HepG2 (cell line): Measurements from ENCODE around the gene PFDN1. TPM values are rescaled to one million over a fixed set of nuclear protein-coding genes. Genes with fewer than 3 reads are reported as not detected.
A peak's percentile ranks its signal among the peaks of the same experiment; 100 is the strongest.

Experiments used
- ATAC-seq: fragments of 200-7000 bp; cut with Tn5 transposase; 3 replicates; pipeline ENCODE4 v1.9.1; 2020; ENCODE audit warnings: mild to moderate bottlenecking, moderate library complexity
- BruUV-seq: library from RNA; stranded (reverse); fragments of 400-500 nt; replicated peaks from 2 replicates; lab custom pipeline; 2021; lab: Mats Ljungman, UMichigan
- CTCF ChIA-PET: fragments of 300-600 bp; formaldehyde crosslinking; extraction: SDS; loops from one replicate; lab custom pipeline; 2021; ENCODE audit warnings: low total read pairs, inconsistent platforms, low intra/inter-chr PET ratio; lab: Yijun Ruan, JAX
- POLR2A ChIA-PET: fragments of 350-600 bp; sonication (Branson Sonifier 250); formaldehyde crosslinking; loops from one replicate; lab custom pipeline; 2020; ENCODE audit warnings: antibody characterized with exemption, inconsistent platforms; lab: Yijun Ruan, JAX
- DNase-seq: peaks from one replicate; pipeline ENCODE4 v3.0.0-alpha.2; 2015; ENCODE audit warnings: low spot score
- FAIRE-seq: peaks from 3 replicates; lab custom pipeline; 2011; peaks lifted over from hg19 to GRCh38; lab: Jason Lieb, UNC
- H2AFZ ChIP-seq: one replicate; pipeline ENCODE4 v1.6.1; 2011; ENCODE audit warnings: low read length, inconsistent platforms
- H3K27ac ChIP-seq: fragments of 300-600 bp; 3 replicates; pipeline ENCODE4 v1.8.0; 2011; ENCODE audit warnings: mixed run types, mild to moderate bottlenecking, mixed read lengths, low read length, inconsistent platforms; ENCODE audit not compliant: insufficient read depth; ENCODE audit errors: extremely low read length
- H3K27me3 ChIP-seq, 2 experiments: fragments of 200-600 bp in 1 of 2; 2 replicates in 1 of 2; 3 replicates in 1 of 2; pipeline versions ENCODE4 v1.6.0 to v1.8.0; 2011; ENCODE audit warnings: low read length in 2 of 2, mild to moderate bottlenecking in 2 of 2, moderate library complexity in 2 of 2, inconsistent platforms in 1 of 2; ENCODE audit not compliant: insufficient read depth in 2 of 2, control insufficient read depth in 1 of 2
- H3K36me3 ChIP-seq, 2 experiments: fragments of 200-600 bp in 1 of 2; replicated peaks in 1 of 2; 2 replicates in 1 of 2; 3 replicates in 1 of 2; pipeline versions ENCODE4 v1.5.1 to v1.8.0; 2011; ENCODE audit warnings: low read length in 2 of 2, inconsistent platforms in 1 of 2; ENCODE audit not compliant: insufficient read depth in 2 of 2, control insufficient read depth in 1 of 2
- H3K4me1 ChIP-seq: 2 replicates; pipeline ENCODE4 v1.5.1; 2012; ENCODE audit warnings: low read length, inconsistent platforms; ENCODE audit not compliant: insufficient read depth
- H3K4me2 ChIP-seq: 2 replicates; pipeline ENCODE4 v1.6.0; 2011; ENCODE audit warnings: low read depth, low read length, inconsistent platforms
- H3K4me3 ChIP-seq, 3 experiments: fragments of 200-600 bp in 1 of 3; sonication (generic), shearing (Covaris generic) in 1 of 3; replicated peaks in 1 of 3; 2 replicates each; pipeline ENCODE4 v1.5.1; 2011 to 2016; ENCODE audit warnings: low read length in 3 of 3, inconsistent platforms in 2 of 3, low read depth in 2 of 3, mild to moderate bottlenecking in 2 of 3, control low read depth in 1 of 3, mixed read lengths in 1 of 3; ENCODE audit not compliant: insufficient read depth in 1 of 3
- H3K79me2 ChIP-seq: one replicate; pipeline ENCODE4 v1.6.1; 2011; ENCODE audit warnings: low read length, inconsistent platforms; ENCODE audit not compliant: insufficient read depth
- H3K9ac ChIP-seq: 2 replicates; pipeline ENCODE4 v1.6.0; 2011; ENCODE audit warnings: mild to moderate bottlenecking, low read depth, low read length, inconsistent platforms; ENCODE audit not compliant: insufficient read depth
- H3K9me3 ChIP-seq: 2 replicates; pipeline ENCODE4 v1.5.1; 2012; ENCODE audit warnings: mild to moderate bottlenecking, low read length
- H4K20me1 ChIP-seq: 2 replicates; pipeline ENCODE4 v1.6.0; 2011; ENCODE audit warnings: inconsistent platforms, mild to moderate bottlenecking, low read length, moderate library complexity; ENCODE audit not compliant: insufficient read depth
- ATF7 ChIP-seq, 2 experiments: fragments of 450-650 bp in 1 of 2; sonication (generic) in 1 of 2; formaldehyde crosslinking in 1 of 2; IDR thresholded peaks; 2 replicates each; pipeline versions ENCODE4 v1.4.0 to v1.6.1; 2016 to 2020; ENCODE audit warnings: antibody characterized with exemption in 1 of 2, mild to moderate bottlenecking in 1 of 2, missing genetic modification reagents in 1 of 2
- CEBPB ChIP-seq: IDR thresholded peaks from 2 replicates; pipeline ENCODE4 v1.6.1; 2011; ENCODE audit warnings: low read depth, low read length, improper control_type of control experiment, borderline replicate concordance
- KLF11 ChIP-seq: IDR thresholded peaks from 2 replicates; pipeline ENCODE4 v1.6.1; 2016; ENCODE audit warnings: missing compliant biosample characterization
- RCOR2 ChIP-seq: IDR thresholded peaks from 2 replicates; pipeline ENCODE4 v1.6.1; 2016; ENCODE audit warnings: missing biosample characterization, missing genetic modification reagents
- REXO4 ChIP-seq: sonication (generic); formaldehyde crosslinking; IDR thresholded peaks from 2 replicates; pipeline ENCODE4 v1.8.0; 2022; ENCODE audit warnings: missing genetic modification reagents, mild to moderate bottlenecking, borderline replicate concordance
- WGBS: methylation state at CpG from one replicate; pipeline ENCODE4 v1.1.6; 2017; ENCODE audit warnings: low lambda C conversion rate; 5-methylcytosine and 5-hydroxymethylcytosine counted together
- in situ Hi-C: cut with HindIII; loops from 2 replicates; pipeline ENCODE4 v1.10.0; 2017; ENCODE audit warnings: low pct_unique_long_range_greater_than_20kb; ENCODE audit not compliant: extremely low pct_ligation_motif_present
- intact Hi-C: fragments of 100-400 bp; cut with micrococcal nuclease; formaldehyde crosslinking; loops from one replicate; pipeline ENCODE4 v1.10.0; 2022; ENCODE audit not compliant: unreplicated experiment
- polyA plus RNA-seq, 8 experiments: library from polyadenylated mRNA; depleted of rRNA in 3 of 8; stranded (reverse) in 7 of 8; unstranded in 1 of 8; fragments of >200 nt; fragmentation: Illumina TruSeq in 4 of 8; extraction: Trizol in 4 of 8; gene quantifications; 2 replicates each; pipeline versions ENCODE4 v1.2.1 to v1.2.3, GENCODE V29; 2011 to 2016; ENCODE audit warnings: low read depth in 4 of 8, missing spikeins in 1 of 8, mixed read lengths in 1 of 8; ENCODE audit not compliant: insufficient read depth in 1 of 8
- total RNA-seq, 5 experiments: library from RNA; depleted of rRNA; stranded (reverse); fragments of >200 nt; fragmentation: Illumina TruSeq; extraction: Trizol; gene quantifications; 2 replicates each; pipeline ENCODE4 v1.2.3, GENCODE V29; 2016; ENCODE audit warnings: low read depth in 1 of 5
- TF ChIP-seq, protein P1 (sequence below): sonication (generic); formaldehyde crosslinking; IDR thresholded peaks from 2 replicates; pipeline ENCODE4 v1.9.0; 2021; ENCODE audit warnings: missing genetic modification reagents, borderline replicate concordance
- TF ChIP-seq, protein P2 (sequence below), 2 experiments: fragments of 450-650 bp in 1 of 2; sonication (generic) in 1 of 2; formaldehyde crosslinking; IDR thresholded peaks; 2 replicates each; pipeline versions ENCODE4 v1.5.0 to v1.8.0; 2020 to 2022; ENCODE audit warnings: mild to moderate bottlenecking in 1 of 2, missing genetic modification reagents in 1 of 2
- TF ChIP-seq, protein P3 (sequence below): sonication (generic); formaldehyde crosslinking; IDR thresholded peaks from 2 replicates; pipeline ENCODE4 v1.9.0; 2021; ENCODE audit warnings: missing genetic modification reagents, mild to moderate bottlenecking, borderline replicate concordance

PFDN1 gene
- total and polyA plus RNA-seq, 2 of the 13 experiments (the other 11 are each of a cell fraction or from before 2014, with no cell fraction given), result 67.2 to 70.8 TPM

DNA sequence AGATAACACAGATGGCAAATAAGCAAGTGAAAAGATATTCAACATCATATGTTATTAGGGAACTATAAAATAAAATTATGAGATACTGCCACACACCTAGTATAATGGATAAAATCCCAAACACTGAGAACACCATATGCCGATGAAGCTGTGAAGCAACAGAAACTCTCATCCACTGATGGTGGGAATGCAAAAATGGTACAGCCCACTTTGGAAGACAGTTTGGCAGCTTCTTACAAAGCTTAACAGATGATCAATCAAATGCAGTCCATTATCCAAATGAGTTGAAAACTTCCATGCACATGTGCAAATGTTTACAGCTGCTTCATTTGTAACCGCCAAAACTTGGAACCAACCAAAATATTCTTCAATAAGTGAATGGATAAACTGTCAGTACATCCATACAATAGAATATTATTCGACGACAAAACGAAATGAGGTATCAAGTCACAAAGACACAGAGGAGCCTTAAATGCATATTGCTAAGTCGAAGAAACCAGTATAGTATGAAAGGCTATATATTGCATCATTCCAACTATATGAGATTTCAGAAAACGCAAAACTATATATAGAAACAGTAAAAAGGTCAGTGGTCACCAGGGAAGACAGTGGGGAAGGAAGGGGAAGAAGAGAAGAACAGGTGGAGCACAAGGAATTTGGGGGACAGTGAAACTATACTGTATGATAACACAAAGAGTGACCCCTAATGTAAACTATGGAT, 14.9 kb downstream of the PFDN1 start:
- intact Hi-C loops, result no loop called here
- no peak overlapping the region for H2AFZ ChIP-seq
- H3K4me3 ChIP-seq, result no peak overlapping the region
- peaks cover 89% of the 10 kb centered on the region for H3K79me2 ChIP-seq
- DNase-seq, result no peak
- no peak overlapping the region for H3K4me2 ChIP-seq
- H3K4me1 ChIP-seq, result peaks cover 51% of the 10 kb centered on the region
- TF ChIP-seq ATF7 (IDR thresholded peaks at IDR 0.05) (peak; percentile 47), ATF7 (CRISPR knock-in tag; IDR thresholded peaks at IDR 0.05) (no peak), CEBPB (0 out of 2 replicates have a peak, but pooled peaks have one; percentile 9), RCOR2 (CRISPR knock-in tag) (no peak), KLF11 (CRISPR knock-in tag) (no peak), REXO4 (no peak)
- TF ChIP-seq, protein P1, sequence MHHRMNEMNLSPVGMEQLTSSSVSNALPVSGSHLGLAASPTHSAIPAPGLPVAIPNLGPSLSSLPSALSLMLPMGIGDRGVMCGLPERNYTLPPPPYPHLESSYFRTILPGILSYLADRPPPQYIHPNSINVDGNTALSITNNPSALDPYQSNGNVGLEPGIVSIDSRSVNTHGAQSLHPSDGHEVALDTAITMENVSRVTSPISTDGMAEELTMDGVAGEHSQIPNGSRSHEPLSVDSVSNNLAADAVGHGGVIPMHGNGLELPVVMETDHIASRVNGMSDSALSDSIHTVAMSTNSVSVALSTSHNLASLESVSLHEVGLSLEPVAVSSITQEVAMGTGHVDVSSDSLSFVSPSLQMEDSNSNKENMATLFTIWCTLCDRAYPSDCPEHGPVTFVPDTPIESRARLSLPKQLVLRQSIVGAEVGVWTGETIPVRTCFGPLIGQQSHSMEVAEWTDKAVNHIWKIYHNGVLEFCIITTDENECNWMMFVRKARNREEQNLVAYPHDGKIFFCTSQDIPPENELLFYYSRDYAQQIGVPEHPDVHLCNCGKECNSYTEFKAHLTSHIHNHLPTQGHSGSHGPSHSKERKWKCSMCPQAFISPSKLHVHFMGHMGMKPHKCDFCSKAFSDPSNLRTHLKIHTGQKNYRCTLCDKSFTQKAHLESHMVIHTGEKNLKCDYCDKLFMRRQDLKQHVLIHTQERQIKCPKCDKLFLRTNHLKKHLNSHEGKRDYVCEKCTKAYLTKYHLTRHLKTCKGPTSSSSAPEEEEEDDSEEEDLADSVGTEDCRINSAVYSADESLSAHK (CRISPR knock-in tag), result no peak
- TF ChIP-seq, protein P2, sequence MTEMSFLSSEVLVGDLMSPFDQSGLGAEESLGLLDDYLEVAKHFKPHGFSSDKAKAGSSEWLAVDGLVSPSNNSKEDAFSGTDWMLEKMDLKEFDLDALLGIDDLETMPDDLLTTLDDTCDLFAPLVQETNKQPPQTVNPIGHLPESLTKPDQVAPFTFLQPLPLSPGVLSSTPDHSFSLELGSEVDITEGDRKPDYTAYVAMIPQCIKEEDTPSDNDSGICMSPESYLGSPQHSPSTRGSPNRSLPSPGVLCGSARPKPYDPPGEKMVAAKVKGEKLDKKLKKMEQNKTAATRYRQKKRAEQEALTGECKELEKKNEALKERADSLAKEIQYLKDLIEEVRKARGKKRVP (CRISPR knock-in tag; IDR thresholded peaks at IDR 0.05), result 0 out of 4 replicates have a peak, but pooled peaks of 1 of the 2 experiments have one; percentile 15
- TF ChIP-seq, protein P3, sequence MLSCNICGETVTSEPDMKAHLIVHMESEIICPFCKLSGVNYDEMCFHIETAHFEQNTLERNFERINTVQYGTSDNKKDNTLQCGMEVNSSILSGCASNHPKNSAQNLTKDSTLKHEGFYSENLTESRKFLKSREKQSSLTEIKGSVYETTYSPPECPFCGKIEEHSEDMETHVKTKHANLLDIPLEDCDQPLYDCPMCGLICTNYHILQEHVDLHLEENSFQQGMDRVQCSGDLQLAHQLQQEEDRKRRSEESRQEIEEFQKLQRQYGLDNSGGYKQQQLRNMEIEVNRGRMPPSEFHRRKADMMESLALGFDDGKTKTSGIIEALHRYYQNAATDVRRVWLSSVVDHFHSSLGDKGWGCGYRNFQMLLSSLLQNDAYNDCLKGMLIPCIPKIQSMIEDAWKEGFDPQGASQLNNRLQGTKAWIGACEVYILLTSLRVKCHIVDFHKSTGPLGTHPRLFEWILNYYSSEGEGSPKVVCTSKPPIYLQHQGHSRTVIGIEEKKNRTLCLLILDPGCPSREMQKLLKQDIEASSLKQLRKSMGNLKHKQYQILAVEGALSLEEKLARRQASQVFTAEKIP, result no peak
- TF ChIP-seq, all 625 proteins: peak for 3
- Histone ChIP-seq H3K27ac (no peak overlapping the region), H3K36me3 (0 out of 5 replicates have a peak, but pooled peaks cover 0 to 9% of the 10 kb centered on the region in 2 experiments), H3K9me3 (no peaks in the 10 kb centered on the region), H3K9ac (no peak overlapping the region), H3K27me3 (no peaks in the 10 kb centered on the region), H4K20me1 (no peaks in the 10 kb centered on the region)
- in situ Hi-C loops, result no loop called here
- BruUV-seq, result no TSS peak
- FAIRE-seq (no peak), ATAC-seq (no peak)
- CTCF ChIA-PET, result no interaction called here
- 96% methylated on average over 7 of the region's 7 CpGs for WGBS
- POLR2A ChIA-PET, result interaction anchor here (0.7 kb wide), 1 partner anchor 357 kb away, joined by 3 read pairs; no protein-coding TSS in a partner anchor
